ENCODE results near the gene MZF1.

The MZF1 gene

DNA sequence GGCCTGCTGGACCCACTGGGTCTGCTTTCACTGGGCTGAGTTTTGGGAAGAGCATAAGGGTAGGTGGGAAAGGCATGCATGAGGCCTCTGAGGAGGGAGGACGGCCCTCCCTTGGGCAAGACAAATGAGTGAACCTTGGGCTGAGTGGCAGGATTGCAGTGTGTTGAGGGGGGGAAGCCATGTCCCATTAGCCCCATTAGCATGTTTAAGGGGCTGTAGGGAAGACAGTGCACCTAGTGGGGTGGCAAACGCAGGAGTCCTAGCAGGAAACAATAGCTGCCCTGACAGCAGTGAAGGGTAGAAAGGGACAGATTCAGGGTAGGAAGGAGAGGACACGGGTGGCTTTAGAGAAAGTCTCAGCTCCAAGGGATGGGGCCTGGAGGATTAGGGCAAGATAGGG, 50.4 kb downstream of the MZF1 start:
- Histone ChIP-seq H3K27ac (no peak overlapping the region), H3K36me3 (no peaks in the 10 kb centered on the region), H3K4me1 (peaks cover 12 to 22% (median 19%) of the 10 kb centered on the region in 4 donors), H3K4me3 (no peak overlapping the region), H3K9me3 (no peaks in the 10 kb centered on the region), H3K27me3 (peaks cover 0 to 1% of the 10 kb centered on the region in 2 donors)
- DNase-seq, result no peak
- TF ChIP-seq, protein P1, sequence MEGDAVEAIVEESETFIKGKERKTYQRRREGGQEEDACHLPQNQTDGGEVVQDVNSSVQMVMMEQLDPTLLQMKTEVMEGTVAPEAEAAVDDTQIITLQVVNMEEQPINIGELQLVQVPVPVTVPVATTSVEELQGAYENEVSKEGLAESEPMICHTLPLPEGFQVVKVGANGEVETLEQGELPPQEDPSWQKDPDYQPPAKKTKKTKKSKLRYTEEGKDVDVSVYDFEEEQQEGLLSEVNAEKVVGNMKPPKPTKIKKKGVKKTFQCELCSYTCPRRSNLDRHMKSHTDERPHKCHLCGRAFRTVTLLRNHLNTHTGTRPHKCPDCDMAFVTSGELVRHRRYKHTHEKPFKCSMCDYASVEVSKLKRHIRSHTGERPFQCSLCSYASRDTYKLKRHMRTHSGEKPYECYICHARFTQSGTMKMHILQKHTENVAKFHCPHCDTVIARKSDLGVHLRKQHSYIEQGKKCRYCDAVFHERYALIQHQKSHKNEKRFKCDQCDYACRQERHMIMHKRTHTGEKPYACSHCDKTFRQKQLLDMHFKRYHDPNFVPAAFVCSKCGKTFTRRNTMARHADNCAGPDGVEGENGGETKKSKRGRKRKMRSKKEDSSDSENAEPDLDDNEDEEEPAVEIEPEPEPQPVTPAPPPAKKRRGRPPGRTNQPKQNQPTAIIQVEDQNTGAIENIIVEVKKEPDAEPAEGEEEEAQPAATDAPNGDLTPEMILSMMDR (IDR thresholded peaks at IDR 0.05), result no peak
- intact Hi-C loops (cut with DNase I; ENCODE audit: low total_unique reads), result no loop called here

- TF ChIP-seq, protein P1 (IDR thresholded peaks at IDR 0.05), result no peak
- H3K4me1 ChIP-seq, result peaks cover 16 to 32% (median 26%) of the 10 kb centered on the region in 4 donors
- H3K36me3 ChIP-seq, result peaks cover 7 to 8% (median 8%) of the 10 kb centered on the region in 3 donors
- H3K27me3 ChIP-seq, result no peaks in the 10 kb centered on the region
- DNase-seq, result no peak
- intact Hi-C loops (cut with DNase I; ENCODE audit: low total_unique reads), result no loop called here
- no peaks in the 10 kb centered on the region for H3K9me3 ChIP-seq
- H3K4me3 ChIP-seq, result no peak overlapping the region
- H3K27ac ChIP-seq, result no peak overlapping the region
Measured at GRCh38 chr19:58521651-58522050, 51.5 kb downstream of the MZF1 start.

DNA sequence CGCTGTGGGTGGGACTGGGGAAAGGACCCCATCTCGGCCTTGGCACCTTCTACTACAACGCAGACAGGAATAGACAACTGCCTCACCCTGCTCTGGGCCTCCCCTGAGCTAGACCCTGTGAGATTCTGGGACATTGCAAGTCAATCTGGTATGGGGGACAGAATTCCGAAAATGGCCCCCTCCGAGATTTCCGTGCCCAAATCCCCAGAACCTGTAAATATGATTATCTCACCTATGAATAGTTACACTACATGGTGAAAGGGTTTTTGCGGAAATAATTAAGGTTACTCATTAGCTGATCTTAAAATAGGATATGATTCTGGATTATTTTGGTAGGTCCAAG, 52.9 kb downstream of the MZF1 start:
- H3K27ac ChIP-seq, result peak overlapping the region; percentile 97 to 98
- no peak for DNase-seq
- H3K27me3 ChIP-seq, result no peaks in the 10 kb centered on the region
- H3K4me3 ChIP-seq, result peak overlapping the region; percentile 89 to 95
- intact Hi-C loops (cut with DNase I; ENCODE audit: low total_unique reads), result no loop called here
- no peaks in the 10 kb centered on the region for H3K9me3 ChIP-seq
- peaks cover 15 to 22% (median 17%) of the 10 kb centered on the region in 3 donors for H3K36me3 ChIP-seq
- TF ChIP-seq, protein P1 (IDR thresholded peaks at IDR 0.05), result no peak
- peaks cover 16 to 45% (median 31%) of the 10 kb centered on the region in 4 donors for H3K4me1 ChIP-seq

- H3K27ac ChIP-seq, result peak within 1 kb of the TSS; percentile 97 to 98
- peak; percentile 91 to 96 for DNase-seq
- intact Hi-C loops (cut with DNase I; ENCODE audit: low total_unique reads), result loop anchor here (5.0 kb wide), 1 partner anchor 42 kb away; the partner anchor contains the start of gene ZNF446
- H3K36me3 ChIP-seq, result peaks cover 15 to 25% (median 17%) of the 10 kb centered on the region in 3 donors
- H3K9me3 ChIP-seq, result no peaks in the 10 kb centered on the region
- no peaks in the 10 kb centered on the region for H3K27me3 ChIP-seq
- TF ChIP-seq, protein P1 (IDR thresholded peaks at IDR 0.05), result peak; percentile 75 to 77
- peak within 1 kb of the TSS; percentile 89 to 95 for H3K4me3 ChIP-seq
- H3K4me1 ChIP-seq, result peaks cover 16 to 49% (median 33%) of the 10 kb centered on the region in 4 donors
Measured at GRCh38 chr19:58519355-58520256, 53.5 kb downstream of the MZF1 start, which contains the start of gene ZBTB45. TSS of gene ZBTB45 (minus strand) at chr19:58519810. CDS start at chr19:58517673, 2,137 bp downstream.

DNA sequence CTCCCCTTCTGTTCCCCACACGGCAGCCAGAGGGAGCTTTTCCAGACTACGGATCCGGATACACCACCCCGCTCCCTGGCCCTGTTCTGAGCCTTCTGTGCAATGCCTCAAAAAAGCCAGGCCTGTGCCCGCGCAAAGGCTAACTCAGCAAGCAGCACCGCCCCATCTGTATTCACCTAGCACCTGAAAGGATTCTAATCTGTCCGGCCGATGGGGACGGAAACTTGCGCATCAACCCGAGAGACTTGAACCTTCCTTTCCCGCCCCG, 54.1 kb downstream of the MZF1 start:
- intact Hi-C loops (cut with DNase I; ENCODE audit: low total_unique reads), result loop anchor here (5.0 kb wide), 1 partner anchor 42 kb away; the partner anchor contains the start of gene ZNF446
- peaks cover 15 to 25% (median 17%) of the 10 kb centered on the region in 3 donors for H3K36me3 ChIP-seq
- no peaks in the 10 kb centered on the region for H3K27me3 ChIP-seq
- H3K27ac ChIP-seq, result peak overlapping the region; percentile 97 to 98
- H3K9me3 ChIP-seq, result no peaks in the 10 kb centered on the region
- peak overlapping the region; percentile 89 to 95 for H3K4me3 ChIP-seq
- H3K4me1 ChIP-seq, result peaks cover 16 to 55% (median 39%) of the 10 kb centered on the region in 4 donors
- TF ChIP-seq, protein P1 (IDR thresholded peaks at IDR 0.05), result no peak
- peak; percentile 59 to 79 for DNase-seq

Data from tibial artery (tissue), 4 donors.